ENCODE measurements around the gene FRMD8. TPM values are rescaled to one million over a fixed set of nuclear protein-coding genes. Genes with fewer than 3 reads are reported as not detected.

The FRMD8 gene
- polyA plus RNA-seq, 1 donor (not counting 4 experiments of a cell fraction or from before 2014, with no cell fraction given) = 24.1 TPM

DNA sequence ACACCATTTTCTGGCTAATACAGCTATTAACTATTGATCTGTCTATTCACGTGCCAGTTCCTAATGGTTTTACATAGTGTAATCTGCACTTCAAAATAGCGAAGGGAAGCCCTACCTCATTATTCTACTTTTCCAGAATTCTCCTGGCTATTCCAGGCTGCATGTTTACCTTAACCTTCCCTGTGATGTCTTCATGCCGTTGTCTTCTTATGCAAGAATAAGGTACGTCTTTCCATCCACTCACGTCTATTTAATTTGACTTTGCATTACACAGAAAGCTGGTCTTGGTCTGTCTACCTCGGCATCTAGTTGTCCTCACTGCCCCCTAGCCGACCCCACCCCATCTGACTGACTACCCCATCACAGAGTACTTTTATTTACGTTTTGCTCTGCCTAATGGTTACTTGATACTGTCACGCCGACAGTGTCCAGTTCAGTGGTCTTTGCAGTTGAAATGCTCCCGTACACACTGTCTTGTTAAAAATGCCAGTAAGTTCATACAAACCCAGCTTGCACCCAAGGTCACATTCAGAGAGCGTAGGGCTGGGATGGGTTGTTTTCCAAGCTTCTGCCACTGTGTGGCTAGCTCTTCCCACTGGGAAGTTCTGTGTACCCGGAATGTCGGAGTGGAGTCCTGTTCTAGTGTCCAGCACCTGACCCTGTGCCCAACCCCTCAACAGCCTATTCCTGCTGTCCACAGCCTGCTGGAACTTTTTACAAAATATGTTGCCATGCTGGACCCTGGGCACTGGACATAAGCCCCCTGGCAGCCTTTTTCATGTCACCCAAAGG lies 51.2 kb downstream of the FRMD8 start:
- H2AFZ ChIP-seq (ENCODE audit: control insufficient read depth, low read length) = no peak overlapping the region
- peaks cover 17 to 48% of the 10 kb centered on the region in 2 experiments for H3K36me3 ChIP-seq (ENCODE audit: control insufficient read depth in 2 of 2, extremely low read depth in 1 of 2, insufficient read depth in 2 of 2, low read length in 2 of 2)
- FAIRE-seq = no peak
- H3K9ac ChIP-seq (ENCODE audit: control insufficient read depth, extremely low read depth, insufficient read depth, low read length) = no peak overlapping the region
- no peak overlapping the region for H3K27ac ChIP-seq (ENCODE audit: control insufficient read depth, insufficient read depth, low read length)
- peaks cover 19% of the 10 kb centered on the region for H3K4me1 ChIP-seq (ENCODE audit: control insufficient read depth, extremely low read depth, insufficient read depth, low read length)
- no peak overlapping the region for H3K4me2 ChIP-seq (ENCODE audit: control insufficient read depth, extremely low read depth, insufficient read depth, low read depth, low read length)
- peaks cover 34% of the 10 kb centered on the region for H4K20me1 ChIP-seq (ENCODE audit: control insufficient read depth, extremely low read depth, insufficient read depth, low read length)
- peaks cover 27% of the 10 kb centered on the region for H3K79me2 ChIP-seq (ENCODE audit: control insufficient read depth, insufficient read depth, low read length)
- no peak for DNase-seq (ENCODE audit: low read depth, low spot score)
- no peak for TF ChIP-seq EZH2 (IDR thresholded peaks at IDR 0.05; ENCODE audit: low read length)
- TF ChIP-seq, protein P1, sequence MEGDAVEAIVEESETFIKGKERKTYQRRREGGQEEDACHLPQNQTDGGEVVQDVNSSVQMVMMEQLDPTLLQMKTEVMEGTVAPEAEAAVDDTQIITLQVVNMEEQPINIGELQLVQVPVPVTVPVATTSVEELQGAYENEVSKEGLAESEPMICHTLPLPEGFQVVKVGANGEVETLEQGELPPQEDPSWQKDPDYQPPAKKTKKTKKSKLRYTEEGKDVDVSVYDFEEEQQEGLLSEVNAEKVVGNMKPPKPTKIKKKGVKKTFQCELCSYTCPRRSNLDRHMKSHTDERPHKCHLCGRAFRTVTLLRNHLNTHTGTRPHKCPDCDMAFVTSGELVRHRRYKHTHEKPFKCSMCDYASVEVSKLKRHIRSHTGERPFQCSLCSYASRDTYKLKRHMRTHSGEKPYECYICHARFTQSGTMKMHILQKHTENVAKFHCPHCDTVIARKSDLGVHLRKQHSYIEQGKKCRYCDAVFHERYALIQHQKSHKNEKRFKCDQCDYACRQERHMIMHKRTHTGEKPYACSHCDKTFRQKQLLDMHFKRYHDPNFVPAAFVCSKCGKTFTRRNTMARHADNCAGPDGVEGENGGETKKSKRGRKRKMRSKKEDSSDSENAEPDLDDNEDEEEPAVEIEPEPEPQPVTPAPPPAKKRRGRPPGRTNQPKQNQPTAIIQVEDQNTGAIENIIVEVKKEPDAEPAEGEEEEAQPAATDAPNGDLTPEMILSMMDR (optimal IDR thresholded peaks at IDR 0.05 in 1 of 3, IDR thresholded peaks at IDR 0.05 in 1 of 3, conservative IDR thresholded peaks at IDR 0.05 in 1 of 3; ENCODE audit: extremely low read depth in 1 of 3, insufficient read depth in 2 of 3, low read length in 3 of 3) = no peak
- no peak overlapping the region for H3K4me3 ChIP-seq (ENCODE audit: control insufficient read depth in 2 of 3, extremely low read depth in 1 of 3, insufficient read depth in 2 of 3, low read depth in 1 of 3, low read length in 3 of 3)
- H3K27me3 ChIP-seq (ENCODE audit: control insufficient read depth, extremely low read depth, insufficient read depth, low read length) = no peaks in the 10 kb centered on the region
- dilution Hi-C loops (cut with MboI; ENCODE audit: extremely low pct_ligation_motif_present, low sequenced_read_pairs) = no loop called here
- no peaks in the 10 kb centered on the region for H3K9me1 ChIP-seq (ENCODE audit: control insufficient read depth, extremely low read depth, insufficient read depth, low read length)
- H3K9me3 ChIP-seq (ENCODE audit: control insufficient read depth, low read depth, low read length) = no peaks in the 10 kb centered on the region

GRCh38 chr11:65438257-65439151 lies 52.1 kb downstream of the FRMD8 start:
- peaks cover 19% of the 10 kb centered on the region for H3K4me1 ChIP-seq (ENCODE audit: control insufficient read depth, extremely low read depth, insufficient read depth, low read length)
- FAIRE-seq = no peak
- H3K9me1 ChIP-seq (ENCODE audit: control insufficient read depth, extremely low read depth, insufficient read depth, low read length) = peaks cover 6% of the 10 kb centered on the region
- H3K4me3 ChIP-seq (ENCODE audit: control insufficient read depth in 2 of 3, extremely low read depth in 1 of 3, insufficient read depth in 2 of 3, low read depth in 1 of 3, low read length in 3 of 3) = no peak overlapping the region
- H2AFZ ChIP-seq (ENCODE audit: control insufficient read depth, low read length) = no peak overlapping the region
- TF ChIP-seq, protein P1 (optimal IDR thresholded peaks at IDR 0.05 in 1 of 3, IDR thresholded peaks at IDR 0.05 in 1 of 3, conservative IDR thresholded peaks at IDR 0.05 in 1 of 3; ENCODE audit: extremely low read depth in 1 of 3, insufficient read depth in 2 of 3, low read length in 3 of 3) = no peak
- no peak for TF ChIP-seq EZH2 (IDR thresholded peaks at IDR 0.05; ENCODE audit: low read length)
- dilution Hi-C loops (cut with MboI; ENCODE audit: extremely low pct_ligation_motif_present, low sequenced_read_pairs) = no loop called here
- peaks cover 19 to 55% of the 10 kb centered on the region in 2 experiments for H3K36me3 ChIP-seq (ENCODE audit: control insufficient read depth in 2 of 2, extremely low read depth in 1 of 2, insufficient read depth in 2 of 2, low read length in 2 of 2)
- no peak for DNase-seq (ENCODE audit: low read depth, low spot score)
- no peaks in the 10 kb centered on the region for H3K27me3 ChIP-seq (ENCODE audit: control insufficient read depth, extremely low read depth, insufficient read depth, low read length)
- peaks cover 27% of the 10 kb centered on the region for H3K79me2 ChIP-seq (ENCODE audit: control insufficient read depth, insufficient read depth, low read length)
- no peaks in the 10 kb centered on the region for H3K9me3 ChIP-seq (ENCODE audit: control insufficient read depth, low read depth, low read length)
- no peak overlapping the region for H3K4me2 ChIP-seq (ENCODE audit: control insufficient read depth, extremely low read depth, insufficient read depth, low read depth, low read length)
- H3K27ac ChIP-seq (ENCODE audit: control insufficient read depth, insufficient read depth, low read length) = no peak overlapping the region
- H4K20me1 ChIP-seq (ENCODE audit: control insufficient read depth, extremely low read depth, insufficient read depth, low read length) = peaks cover 38% of the 10 kb centered on the region
- no peak overlapping the region for H3K9ac ChIP-seq (ENCODE audit: control insufficient read depth, extremely low read depth, insufficient read depth, low read length)
